NCI-H1048 (cell line): Measurements from ENCODE around the gene UQCRC1.
A peak's percentile ranks its signal among the peaks of the same experiment; 100 is the strongest.

Experiments used
- DNase-seq: peaks from one replicate; lab custom pipeline; 2025; lab: John Stamatoyannopoulos, UW

UQCRC1 gene

DNA sequence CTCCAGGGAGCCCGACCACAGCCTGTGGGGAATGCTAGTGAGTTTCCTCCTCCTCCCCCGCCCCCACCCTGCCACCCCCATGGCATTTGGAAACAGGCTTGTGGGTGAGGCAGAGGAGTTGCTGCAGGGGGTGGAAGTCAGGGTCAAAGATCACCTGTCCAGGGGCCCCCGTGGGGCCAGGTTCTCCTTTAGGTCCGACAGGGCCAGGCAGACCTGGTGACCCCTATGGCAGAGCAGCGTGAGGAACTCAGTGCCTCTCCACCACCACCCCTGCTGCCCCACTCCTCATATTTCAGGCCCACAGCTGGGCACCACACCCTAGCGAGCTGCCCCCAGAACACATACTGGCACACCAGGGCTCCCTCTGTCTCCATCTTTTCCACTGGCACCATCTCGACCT is 36.9 kb downstream of the UQCRC1 start:
- DNase-seq, result no peak

DNA sequence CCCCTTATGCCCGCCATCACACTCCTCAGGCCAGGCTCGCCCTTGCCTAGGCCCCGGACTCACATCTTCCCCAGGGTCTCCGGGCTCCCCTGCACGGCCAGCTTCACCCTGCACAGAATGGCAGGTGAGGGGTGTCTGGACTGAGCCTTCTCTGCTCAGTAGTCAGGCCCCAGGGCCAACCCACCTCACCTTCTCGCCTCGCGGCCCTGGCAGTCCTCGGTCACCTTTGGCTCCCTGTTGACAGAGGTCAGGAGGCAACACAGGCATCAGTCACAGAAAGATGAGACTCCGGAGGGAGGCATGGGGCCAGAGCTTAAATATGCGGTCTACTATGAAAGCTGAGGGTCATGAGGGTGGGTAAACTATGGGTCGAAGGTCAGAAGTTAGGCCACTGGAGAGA is 37.5 kb downstream of the UQCRC1 start:
- no peak for DNase-seq

DNA sequence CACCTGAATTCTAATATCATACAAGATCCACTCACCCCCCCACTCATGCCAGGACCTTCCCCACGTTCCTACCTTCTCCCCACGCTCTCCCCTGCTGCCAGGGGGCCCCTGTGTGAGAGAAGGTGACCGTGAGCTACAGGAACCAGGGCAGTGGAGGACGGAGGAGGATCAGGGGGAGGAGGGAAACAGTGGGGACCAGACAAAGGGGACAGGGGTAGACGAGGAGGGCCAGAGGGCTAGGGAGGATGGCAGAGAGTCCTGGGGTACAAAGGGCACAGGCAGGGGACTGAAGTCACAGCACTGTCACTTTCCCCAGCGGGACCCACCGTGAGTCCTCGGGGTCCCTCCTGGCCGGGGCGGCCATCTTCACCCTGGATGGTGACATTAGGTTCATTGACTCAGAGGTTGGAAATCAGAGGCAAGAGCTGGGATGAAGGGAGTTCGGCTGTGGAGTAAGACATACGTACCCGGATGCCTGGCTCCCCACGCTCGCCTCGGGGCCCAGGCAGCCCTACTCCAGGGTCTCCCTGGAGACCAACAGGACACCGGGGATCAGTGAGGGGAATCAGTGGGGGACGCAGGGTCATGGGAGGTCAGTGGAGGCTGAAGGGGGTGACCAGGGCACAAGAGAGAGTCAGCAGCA is 39.5 kb downstream of the UQCRC1 start:
- DNase-seq, result no peak

DNA sequence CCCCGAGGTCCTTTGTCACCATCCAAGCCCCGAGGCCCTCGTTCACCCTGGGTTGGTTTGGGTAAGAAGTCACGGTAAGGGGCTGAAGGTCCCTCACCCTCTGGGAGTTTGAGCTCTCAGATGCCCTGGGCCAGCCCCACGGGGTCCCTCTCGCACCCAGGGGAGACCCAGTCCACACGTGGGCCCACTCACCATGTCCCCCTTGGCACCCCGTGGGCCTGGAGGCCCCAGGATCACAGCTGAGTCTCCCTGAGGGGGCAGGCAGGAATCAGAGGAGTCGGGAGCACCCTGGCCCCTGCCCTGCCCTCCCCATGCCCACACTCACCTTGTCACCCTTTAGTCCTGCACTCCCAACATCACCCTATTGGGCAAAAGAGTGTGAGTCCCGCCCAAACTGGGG is 40.0 kb downstream of the UQCRC1 start:
- no peak for DNase-seq

DNA sequence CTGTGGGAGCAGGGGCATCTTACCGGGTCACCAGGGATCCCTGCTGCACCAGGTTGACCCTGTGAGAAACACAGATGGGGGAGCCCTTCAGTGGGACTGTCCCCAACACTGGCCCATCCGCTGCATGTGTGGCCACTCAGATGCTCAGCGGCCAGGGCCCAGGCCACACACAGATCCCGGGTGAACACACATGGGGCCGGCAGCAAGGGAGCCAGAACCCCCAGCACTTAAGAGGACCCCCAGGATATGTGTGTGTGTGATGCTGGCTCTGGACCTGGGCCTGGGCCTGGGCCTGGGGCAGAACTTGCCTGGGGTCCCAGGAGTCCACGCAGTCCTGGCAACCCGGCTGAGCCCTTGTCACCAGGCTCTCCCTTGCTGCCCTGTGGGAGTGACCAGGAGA is 41.0 kb downstream of the UQCRC1 start:
- DNase-seq, result no peak

DNA sequence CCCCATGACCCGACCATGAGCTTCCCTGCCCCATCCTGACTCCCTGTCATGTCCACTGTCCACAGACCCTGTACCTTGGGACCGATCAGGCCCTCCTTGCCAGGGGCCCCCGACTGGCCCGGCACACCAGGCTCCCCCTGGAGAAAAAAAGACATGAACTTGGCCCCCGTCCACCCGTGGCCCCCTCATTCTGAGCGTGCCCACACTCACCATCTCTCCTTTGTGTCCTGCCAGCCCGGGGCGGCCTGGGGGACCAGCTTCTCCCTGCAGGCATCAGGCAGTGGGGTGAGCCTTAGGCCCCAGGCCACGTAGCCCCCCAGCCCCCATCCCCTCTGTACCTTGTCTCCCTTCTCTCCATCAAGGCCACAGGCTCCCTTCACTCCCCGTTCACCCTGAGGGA is 41.9 kb downstream of the UQCRC1 start:
- no peak for DNase-seq

DNA sequence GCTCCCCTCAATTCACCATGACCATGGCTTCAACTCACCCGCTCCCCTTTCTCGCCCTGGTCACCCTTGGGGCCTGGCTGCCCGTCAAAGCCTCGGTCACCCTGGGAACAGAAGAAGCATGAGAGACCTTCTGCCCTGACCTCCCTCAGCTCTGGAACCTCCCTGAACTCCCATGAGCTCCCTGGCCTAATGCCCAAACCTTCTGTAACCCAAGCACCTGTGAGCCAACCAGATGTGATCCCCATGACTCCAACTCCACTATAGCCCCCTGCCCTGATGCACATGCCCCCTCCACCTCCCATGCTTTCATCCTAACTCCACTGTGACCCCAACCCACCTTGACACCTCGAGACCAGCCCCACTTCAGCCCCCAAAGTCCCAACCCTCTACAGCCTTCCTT is 42.4 kb downstream of the UQCRC1 start:
- DNase-seq, result no peak

DNA sequence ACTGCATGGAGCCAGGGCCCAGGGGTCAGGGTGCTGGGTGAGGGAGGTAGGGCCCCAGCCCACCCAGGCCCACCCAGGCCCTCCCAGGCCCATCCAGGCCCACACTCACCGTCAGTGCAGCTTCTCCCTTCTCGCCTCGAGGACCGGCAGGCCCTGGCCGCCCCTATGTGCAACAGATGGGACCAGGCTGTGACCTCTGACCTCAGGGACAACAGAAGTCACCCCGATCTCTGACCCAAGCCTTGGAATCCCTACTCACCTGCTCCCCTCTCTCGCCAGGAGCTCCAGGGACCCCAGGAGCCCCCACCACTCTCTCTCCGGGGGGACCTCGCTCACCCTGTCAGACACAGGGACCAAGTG is 43.1 kb downstream of the UQCRC1 start:
- DNase-seq, result no peak

DNA sequence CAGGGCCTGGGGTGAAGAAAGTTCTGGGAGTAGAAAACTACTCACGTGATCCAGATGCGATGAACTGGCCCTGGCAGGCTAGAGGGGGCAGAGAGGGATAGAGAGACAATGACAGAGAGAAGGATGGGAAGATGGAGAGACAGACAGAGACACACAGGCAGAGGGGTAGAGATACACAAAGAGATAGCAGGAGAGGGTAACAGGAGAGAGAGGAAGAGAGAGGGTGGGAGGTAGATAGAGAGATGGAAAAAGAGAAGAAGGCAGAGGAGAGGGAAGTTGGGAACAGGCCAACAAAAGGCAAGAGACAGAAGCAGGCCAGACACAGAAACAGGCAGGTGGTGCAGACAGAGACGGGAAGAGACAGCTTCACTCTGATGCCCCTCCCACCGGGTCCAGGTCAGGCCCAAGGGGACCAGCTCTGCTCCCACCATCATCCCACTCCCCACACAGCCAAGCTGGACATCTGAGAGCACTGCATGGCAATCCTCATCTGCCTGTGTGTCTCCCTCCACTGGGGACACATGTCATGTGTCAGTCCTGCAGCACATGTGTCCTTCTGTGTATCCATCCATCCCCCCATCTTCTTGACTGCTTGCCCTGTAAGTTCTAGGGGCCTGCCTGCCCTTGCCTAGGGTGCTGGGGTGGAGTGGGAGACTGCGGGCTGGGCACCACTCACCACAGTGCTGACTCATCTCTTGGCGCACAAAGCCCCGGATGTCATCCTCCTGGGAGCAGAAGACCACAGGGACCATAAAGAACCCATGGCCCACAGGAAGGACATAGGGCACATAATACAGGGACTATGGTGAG is 43.6 kb downstream of the UQCRC1 start:
- DNase-seq, result no peak

DNA sequence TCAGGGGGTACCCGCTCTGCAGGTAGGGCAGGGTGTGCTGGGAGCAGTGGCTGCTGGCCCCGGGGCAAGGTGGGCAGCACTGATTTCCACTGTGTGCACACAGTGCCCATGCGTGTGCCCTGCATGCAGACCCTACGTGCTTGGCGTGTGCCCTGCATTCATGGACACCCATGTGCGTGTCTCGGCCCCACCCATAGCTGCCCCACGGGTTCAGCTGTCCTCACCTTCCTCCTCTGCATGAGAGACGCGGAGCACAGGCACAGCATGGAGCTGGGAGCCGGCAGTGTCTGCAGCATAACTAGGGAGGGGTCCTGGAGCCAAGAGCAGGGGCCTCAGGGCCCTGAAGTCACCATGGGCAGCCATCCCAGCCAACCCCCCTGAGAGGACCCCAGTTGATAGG is 44.3 kb downstream of the UQCRC1 start:
- DNase-seq, result no peak

DNA sequence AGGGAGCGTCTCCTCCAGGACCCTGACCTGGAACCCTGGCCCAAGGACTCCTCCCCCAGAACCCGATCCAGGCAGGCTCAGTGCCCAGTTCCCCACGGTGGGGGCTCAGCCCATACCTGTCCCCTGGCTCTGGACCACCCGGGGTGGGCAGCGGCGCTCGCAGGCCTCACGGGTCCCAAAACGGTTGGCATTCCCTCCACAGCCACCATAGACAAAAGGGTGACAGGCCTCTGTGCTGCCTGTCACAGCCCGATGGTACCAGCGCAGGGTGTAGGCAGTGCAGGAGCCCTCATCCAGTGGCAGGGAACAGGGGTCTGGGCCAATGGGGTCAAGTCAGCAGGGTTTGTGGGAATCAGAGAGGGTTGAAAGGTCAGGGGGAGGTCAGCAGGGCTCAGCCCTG is 44.8 kb downstream of the UQCRC1 start:
- DNase-seq, result no peak

DNA sequence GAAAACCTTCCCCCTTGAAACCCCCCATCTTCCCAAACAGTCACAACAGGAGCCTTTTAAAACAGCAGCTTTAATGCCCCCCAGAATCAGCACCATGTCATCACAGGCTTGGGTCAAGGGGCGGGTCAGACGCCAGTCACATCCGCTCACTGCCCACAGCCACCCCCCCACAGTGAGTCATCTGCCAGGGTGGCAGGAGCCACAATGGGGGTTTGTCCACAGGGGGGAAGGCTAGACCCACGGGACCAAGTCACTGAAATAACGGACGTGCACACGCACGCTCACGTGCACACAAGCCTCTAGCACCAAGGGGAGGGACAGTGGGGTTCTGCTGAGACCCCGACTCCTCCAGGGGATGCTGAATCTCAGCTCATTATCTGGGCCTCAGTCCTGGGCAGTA is 45.4 kb downstream of the UQCRC1 start:
- DNase-seq, result no peak

DNA sequence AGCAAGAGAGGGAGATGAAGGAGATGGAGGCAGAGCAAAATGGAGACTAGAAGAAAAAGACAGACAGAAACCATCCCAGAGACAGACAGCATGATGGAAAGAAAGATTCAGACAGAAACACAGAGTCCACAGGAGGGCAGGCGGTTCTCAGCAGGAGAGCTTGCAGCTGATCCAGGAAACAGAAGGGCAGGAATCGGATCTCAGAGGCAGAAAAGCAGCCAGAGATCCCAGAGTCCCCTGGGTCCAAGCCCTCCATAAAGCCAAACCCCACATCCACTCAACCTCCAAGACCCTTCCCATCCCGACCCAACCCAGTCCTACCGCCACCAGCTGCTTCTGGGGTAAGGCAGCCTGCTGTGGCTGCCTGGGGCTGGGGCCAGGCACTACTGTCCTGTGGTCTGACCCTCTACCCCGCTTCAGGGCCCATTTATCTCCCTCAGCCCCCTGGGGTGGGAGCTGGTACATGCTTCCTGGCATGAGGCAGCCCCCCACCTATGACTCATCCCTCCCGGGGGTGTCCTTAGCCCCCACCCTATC is 46.0 kb downstream of the UQCRC1 start, which contains the start of gene UCN2:
Gene UCN2 (minus strand): TSS at position 400 of the 537 bp plus-strand sequence. CDS start 657 bp downstream, outside the sequence.
- DNase-seq, result no peak

DNA sequence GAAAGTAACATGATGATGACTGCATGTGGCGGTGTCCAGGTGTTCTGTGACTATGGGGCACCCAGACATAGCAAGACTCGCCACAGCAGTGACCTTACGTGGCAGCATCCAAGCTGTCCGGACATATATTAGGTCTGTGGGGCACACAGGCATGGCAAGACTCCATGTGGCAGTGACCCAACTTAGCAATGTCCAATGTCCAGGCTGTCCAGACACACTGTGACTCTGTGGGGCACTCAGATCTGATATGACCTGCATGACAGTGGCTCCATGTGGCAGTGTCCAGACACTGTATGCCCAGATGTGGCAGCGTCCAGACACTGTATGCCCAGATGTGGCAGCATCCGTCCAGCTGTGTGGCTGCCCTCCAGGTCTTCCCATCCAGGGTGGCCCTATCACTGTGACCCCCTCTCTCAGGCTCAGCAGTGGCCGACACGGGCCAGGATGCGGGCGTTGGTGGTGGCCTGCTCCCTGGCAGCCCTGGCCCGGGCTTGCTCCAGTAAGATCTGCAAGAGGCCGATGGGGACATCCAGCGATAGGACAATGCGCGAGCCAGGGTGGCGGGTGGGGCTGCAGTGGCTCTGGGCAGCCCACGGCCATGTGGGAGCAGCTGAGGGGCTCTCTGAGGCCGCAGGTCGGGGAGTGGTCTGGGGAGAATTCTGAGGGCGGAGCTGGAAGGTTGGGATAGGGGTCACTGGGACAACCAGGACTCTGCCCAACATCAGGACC is 46.9 kb downstream of the UQCRC1 start:
- no peak for DNase-seq

DNA sequence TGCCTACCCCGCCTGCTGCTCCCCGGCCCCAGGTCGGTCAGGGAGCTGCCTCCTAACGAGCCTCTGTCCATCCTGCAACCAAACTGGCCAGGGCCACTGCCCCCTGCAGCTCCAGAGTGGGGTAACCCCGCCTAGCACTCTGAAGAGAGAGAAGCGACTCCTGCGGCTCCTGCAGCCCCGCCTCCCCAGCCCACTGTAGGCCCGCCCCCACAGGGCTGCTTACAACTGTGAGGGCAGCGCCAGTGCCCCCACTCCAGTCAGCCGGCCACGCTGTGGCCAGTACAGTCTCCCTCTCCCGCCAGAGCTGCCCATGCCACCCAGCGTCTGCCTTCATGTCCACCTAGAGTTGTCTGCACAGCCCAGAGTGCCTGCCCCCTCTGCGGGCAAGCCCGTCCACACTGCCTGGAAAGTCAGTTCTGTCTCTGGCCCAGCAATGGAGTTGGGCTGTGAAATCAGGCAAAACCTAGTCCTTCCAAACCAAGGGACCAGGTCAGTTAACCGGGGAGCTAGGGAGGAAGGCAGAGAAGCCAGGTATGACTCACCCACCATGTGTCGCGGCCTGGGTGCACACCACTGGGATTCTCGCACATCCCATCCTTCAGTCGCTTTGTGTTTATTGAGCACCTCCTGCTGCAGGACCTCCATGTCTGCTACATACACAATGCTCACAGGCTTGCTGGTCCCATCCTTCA is 48.3 kb downstream of the UQCRC1 start:
- DNase-seq, result no peak

DNA sequence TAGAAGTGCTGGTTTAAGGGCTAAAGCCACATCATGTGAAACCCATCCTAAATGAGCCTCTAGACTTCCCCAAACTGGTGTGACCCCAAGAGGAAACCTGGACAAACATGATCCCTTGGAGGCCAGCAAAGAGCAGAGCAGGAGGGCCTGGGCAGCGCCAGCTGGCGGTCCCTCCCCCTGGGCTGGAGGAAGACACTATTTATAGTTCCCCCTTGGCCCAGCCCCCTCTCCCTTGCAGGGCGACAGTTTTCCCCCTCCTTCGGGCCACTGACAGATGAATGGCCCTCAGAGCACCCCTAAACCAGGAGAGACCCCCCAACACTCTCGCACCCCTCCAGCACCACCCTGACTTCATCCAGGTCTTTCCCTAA is 48.8 kb downstream of the UQCRC1 start:
- no peak for DNase-seq

DNA sequence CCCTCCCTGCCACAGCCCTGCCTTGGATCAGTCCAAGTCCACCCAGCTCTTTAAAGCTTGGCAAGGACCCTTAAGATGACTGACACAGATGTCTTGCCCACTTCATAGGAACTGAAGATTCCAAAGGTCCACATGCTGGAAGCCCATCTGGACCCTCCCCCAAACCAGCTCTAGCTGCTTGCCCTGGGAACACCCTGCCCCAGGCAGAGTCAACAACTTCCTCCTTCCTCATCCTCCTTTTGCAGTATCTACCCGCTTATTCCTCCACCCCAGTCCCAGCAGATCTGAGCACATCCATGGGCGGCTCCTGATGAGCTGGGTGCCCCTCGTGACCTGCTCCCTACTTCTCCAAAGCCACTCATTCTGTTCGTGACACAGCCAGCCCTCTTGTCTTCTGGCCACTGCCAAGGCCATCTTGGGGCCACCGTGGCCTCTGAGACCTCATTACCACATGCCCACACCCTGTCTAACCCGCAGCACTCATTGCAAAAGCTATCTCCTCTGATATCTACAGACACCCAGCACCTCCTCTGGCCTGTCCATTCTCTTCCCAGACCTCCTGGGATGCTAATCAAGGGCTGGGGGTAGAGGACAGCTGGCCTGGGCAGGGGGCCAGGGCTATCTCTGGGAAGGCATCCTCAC is 50.8 kb downstream of the UQCRC1 start:
- DNase-seq, result no peak

DNA sequence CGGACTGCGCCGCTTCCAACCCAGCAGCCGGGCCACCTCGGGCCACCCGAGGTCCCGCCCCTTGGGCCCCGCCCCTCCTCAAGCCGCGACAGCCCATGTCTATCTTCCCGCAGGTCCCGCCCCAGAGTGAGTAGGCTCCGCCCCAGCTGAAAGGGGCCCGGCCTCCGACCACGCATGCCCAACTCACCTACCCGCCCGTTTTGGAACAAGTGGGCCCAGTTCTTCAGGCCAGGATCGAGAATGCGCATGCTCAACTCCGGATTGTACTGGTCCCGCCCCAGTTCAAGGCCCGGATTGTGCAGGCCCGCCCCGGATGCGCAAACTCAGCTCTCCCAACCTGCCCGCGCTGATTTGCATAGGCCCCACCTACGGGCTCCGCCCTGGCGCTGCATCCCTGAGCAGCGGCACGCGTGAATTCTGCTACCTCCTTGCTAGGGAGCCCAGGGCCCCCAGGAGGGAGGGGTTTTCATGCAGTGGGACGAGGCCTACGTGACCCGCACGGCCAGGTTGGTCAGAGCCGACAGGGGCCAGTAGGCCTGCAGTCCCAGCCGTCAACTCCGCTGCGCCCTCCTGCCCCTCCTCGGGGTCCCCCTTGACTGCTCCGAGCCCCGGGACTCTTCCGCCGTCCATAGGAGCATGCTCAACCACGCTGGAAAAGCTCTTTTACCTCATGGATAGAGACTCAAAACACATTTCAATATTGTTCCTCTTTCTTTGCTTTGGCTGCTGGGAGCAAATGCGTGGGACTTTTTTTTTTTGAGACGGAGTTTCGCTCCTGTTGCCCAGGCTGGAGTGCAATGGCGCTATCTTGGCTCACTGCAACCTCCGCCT is 52.4 kb downstream of the UQCRC1 start, which contains the start of gene PFKFB4:
Gene PFKFB4 (minus strand): TSS at position 8 of the 831 bp plus-strand sequence. CDS start 26 bp downstream, outside the sequence.
- peak; percentile 96 for DNase-seq

DNA sequence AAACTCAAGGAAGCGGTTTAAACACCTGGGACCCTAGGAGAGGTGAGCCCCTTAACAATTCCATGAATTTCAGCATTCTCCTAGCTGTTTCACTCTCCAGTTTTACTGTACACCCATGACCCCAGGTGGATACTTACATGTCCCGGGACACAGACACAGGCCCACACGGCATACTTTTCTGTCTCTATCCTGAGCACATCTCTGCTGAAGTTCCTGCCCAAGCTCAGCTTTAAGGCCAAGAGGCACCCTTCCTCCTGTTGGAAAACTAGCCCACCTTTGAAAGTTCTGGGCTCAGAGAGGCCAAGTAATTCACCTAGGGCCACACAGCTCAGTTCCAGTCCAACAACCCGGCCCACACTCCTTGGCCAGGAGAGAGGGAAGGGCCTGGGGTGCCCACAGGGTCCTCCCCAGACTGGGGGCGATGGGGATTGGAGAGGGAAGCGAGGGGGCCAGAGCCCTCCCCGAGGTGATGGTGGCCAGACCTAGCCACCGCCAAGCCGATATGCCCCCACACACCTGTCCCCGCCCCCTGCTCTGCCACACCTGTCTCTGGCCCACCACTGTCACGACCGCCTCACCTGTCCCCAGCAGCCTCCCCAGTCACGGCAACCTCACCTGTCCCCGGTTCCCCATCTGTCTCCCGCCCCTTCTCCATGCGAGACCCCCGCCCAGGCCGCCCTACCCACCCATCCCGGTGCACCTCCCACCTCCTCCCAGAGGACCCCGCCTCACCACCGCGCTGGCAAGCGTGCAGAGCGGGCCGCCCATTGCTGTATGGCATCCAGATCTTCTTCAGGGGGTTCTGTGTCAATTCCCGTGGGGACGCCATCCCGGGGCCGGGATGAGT is 53.3 kb downstream of the UQCRC1 start:
- no peak for DNase-seq
